GM19023 (cell line): ENCODE data around the gene UNK.
A peak's percentile ranks its signal among the peaks of the same experiment; 100 is the strongest.
"Not testable (repeated sequence)": the region's sequence is repeated elsewhere in the genome, so short reads cannot be mapped to it uniquely, and the experiment has no call there.

Experiments used
- ATAC-seq: cut with Tn5 transposase; IDR thresholded peaks from one replicate; pipeline ENCODE4 v1.9.1; 2021; ENCODE audit warnings: mild to moderate bottlenecking, moderate library complexity; ENCODE audit not compliant: unreplicated experiment

The UNK gene

GRCh38 chr17:75846692-75847613 lies 62.3 kb downstream of the UNK start:
- no peak for ATAC-seq

GRCh38 chr17:75847614-75848522 lies 63.3 kb downstream of the UNK start:
- no peak for ATAC-seq

GRCh38 chr17:75848523-75849278 lies 64.1 kb downstream of the UNK start:
- ATAC-seq = no peak

GRCh38 chr17:75849279-75849646 lies 64.7 kb downstream of the UNK start:
- ATAC-seq = no peak

- ATAC-seq = no peak
Measured at GRCh38 chr17:75849724-75850123, 65.1 kb downstream of the UNK start.

GRCh38 chr17:75850928-75851692 lies 66.5 kb downstream of the UNK start:
- no peak for ATAC-seq

- not testable (repeated sequence) for ATAC-seq
Measured at GRCh38 chr17:75851693-75851991, 67.0 kb downstream of the UNK start.

- no peak for ATAC-seq
Measured at GRCh38 chr17:75853433-75853832, 68.8 kb downstream of the UNK start.

- ATAC-seq = no peak
Measured at GRCh38 chr17:75854101-75854748, 69.6 kb downstream of the UNK start.

- no peak for ATAC-seq
Measured at GRCh38 chr17:75854881-75855309, 70.3 kb downstream of the UNK start.

GRCh38 chr17:75855310-75856061 lies 70.9 kb downstream of the UNK start, which contains the start of gene WBP2:
TSS of gene WBP2 (minus strand) at chr17:75855335. CDS start at chr17:75855297, 38 bp downstream.
- ATAC-seq = peak; percentile 82

GRCh38 chr17:75856062-75856756 lies 71.6 kb downstream of the UNK start:
- no peak for ATAC-seq

- ATAC-seq = not testable (repeated sequence)
Measured at GRCh38 chr17:75859358-75859757, 74.8 kb downstream of the UNK start.

- no peak for ATAC-seq
Measured at GRCh38 chr17:75861927-75862317, 77.3 kb downstream of the UNK start.

- ATAC-seq = peak; percentile 77
Measured at GRCh38 chr17:75864448-75864871, 79.9 kb downstream of the UNK start.

GRCh38 chr17:75864887-75865286 lies 80.3 kb downstream of the UNK start:
- ATAC-seq = not testable (repeated sequence)

- ATAC-seq = not testable (repeated sequence)
Measured at GRCh38 chr17:75865404-75866188, 81.0 kb downstream of the UNK start.
